ENCODE results near the gene ILKAP.

The ILKAP gene

GRCh38 chr2:238237431-238238135 lies 34.1 kb upstream of the ILKAP start:
- no peak for DNase-seq (ENCODE audit: low read depth)

- DNase-seq (ENCODE audit: low read depth) = no peak
Measured at GRCh38 chr2:238236571-238236970, 33.1 kb upstream of the ILKAP start.

- DNase-seq (ENCODE audit: low read depth) = no peak
Measured at GRCh38 chr2:238235856-238236255, 32.4 kb upstream of the ILKAP start.

- DNase-seq (ENCODE audit: low read depth) = no peak
Measured at GRCh38 chr2:238235331-238235732, 31.8 kb upstream of the ILKAP start.

GRCh38 chr2:238233625-238234024 lies 30.1 kb upstream of the ILKAP start:
- no peak for DNase-seq (ENCODE audit: low read depth)

GRCh38 chr2:238231809-238232208 lies 28.3 kb upstream of the ILKAP start:
- DNase-seq (ENCODE audit: low read depth) = no peak

GRCh38 chr2:238231251-238231793 lies 27.8 kb upstream of the ILKAP start:
- DNase-seq (ENCODE audit: low read depth) = no peak

- no peak for DNase-seq (ENCODE audit: low read depth)
Measured at GRCh38 chr2:238230699-238231098, 27.2 kb upstream of the ILKAP start.

- DNase-seq (ENCODE audit: low read depth) = no peak
Measured at GRCh38 chr2:238228700-238229099, 25.2 kb upstream of the ILKAP start.

GRCh38 chr2:238227587-238228032 lies 24.1 kb upstream of the ILKAP start:
- no peak for DNase-seq (ENCODE audit: low read depth)

- DNase-seq (ENCODE audit: low read depth) = no peak
Measured at GRCh38 chr2:238226698-238227586, 23.4 kb upstream of the ILKAP start.

- DNase-seq (ENCODE audit: low read depth) = no peak
Measured at GRCh38 chr2:238225911-238226697, 22.6 kb upstream of the ILKAP start.

GRCh38 chr2:238225121-238225520 lies 21.6 kb upstream of the ILKAP start:
- no peak for DNase-seq (ENCODE audit: low read depth)

- DNase-seq (ENCODE audit: low read depth) = no peak
Measured at GRCh38 chr2:238224356-238225035, 21.0 kb upstream of the ILKAP start.

- DNase-seq (ENCODE audit: low read depth) = peak; percentile 50
Measured at GRCh38 chr2:238220892-238221521, 17.5 kb upstream of the ILKAP start.

- DNase-seq (ENCODE audit: low read depth) = no peak
Measured at GRCh38 chr2:238220274-238220891, 16.9 kb upstream of the ILKAP start.

- no peak for DNase-seq (ENCODE audit: low read depth)
Measured at GRCh38 chr2:238216651-238217184, 13.2 kb upstream of the ILKAP start.

- no peak for DNase-seq (ENCODE audit: low read depth)
Measured at GRCh38 chr2:238207006-238207405, 3.5 kb upstream of the ILKAP start.

- no peak for DNase-seq (ENCODE audit: low read depth)
Measured at GRCh38 chr2:238203973-238204683, 633 bp upstream of the ILKAP start.
